CD4-positive, alpha-beta T cell treated with Interleukin-4 for 4 hours (primary cell): ENCODE measurements around the gene RPSA.

Experiments
- DNase-seq: peaks from one replicate; pipeline ENCODE4 v3.0.0-alpha.2; 2020

The RPSA gene

GRCh38 chr3:39460677-39461076 lies 54.2 kb downstream of the RPSA start:
- DNase-seq: no peak
